Fibroblast of mammary gland (primary cell): ENCODE measurements around the gene MED10.

Experiments used
- DNase-seq: peaks from one replicate; pipeline ENCODE4 v3.0.0-alpha.2; 2010; ENCODE audit warnings: low read depth
- H3K4me3 ChIP-seq: 2 replicates; pipeline ENCODE4 v1.5.1; 2011; ENCODE audit warnings: low read depth, mild to moderate bottlenecking, low read length, moderate library complexity; ENCODE audit not compliant: control insufficient read depth
- TF ChIP-seq, protein P1 (sequence below): conservative IDR thresholded peaks from 2 replicates; pipeline ENCODE4 v1.5.1; 2011; ENCODE audit warnings: low read depth, low read length, inconsistent platforms; ENCODE audit not compliant: control insufficient read depth, insufficient read depth

The MED10 gene

DNA sequence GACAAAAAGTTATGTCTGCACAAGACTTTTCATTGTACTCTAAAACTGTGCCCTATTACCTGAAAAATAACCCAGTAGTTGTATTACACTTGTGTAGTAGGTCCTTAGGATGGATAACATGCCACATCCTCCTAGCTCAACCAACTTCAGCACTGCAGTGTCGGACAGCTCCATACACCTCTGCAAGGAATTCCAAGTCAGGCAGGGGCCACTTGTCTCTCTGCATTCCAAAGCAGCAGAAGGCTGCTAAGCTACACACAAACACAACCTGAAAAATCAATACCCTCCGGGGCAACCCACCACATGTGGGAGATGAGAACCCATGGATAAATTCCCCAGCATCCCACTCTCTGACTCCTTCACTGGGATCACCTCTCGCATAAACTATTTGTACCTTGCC, 50.2 kb downstream of the MED10 start:
- DNase-seq: peak; percentile 25
- no peak overlapping the region for H3K4me3 ChIP-seq
- TF ChIP-seq, protein P1, sequence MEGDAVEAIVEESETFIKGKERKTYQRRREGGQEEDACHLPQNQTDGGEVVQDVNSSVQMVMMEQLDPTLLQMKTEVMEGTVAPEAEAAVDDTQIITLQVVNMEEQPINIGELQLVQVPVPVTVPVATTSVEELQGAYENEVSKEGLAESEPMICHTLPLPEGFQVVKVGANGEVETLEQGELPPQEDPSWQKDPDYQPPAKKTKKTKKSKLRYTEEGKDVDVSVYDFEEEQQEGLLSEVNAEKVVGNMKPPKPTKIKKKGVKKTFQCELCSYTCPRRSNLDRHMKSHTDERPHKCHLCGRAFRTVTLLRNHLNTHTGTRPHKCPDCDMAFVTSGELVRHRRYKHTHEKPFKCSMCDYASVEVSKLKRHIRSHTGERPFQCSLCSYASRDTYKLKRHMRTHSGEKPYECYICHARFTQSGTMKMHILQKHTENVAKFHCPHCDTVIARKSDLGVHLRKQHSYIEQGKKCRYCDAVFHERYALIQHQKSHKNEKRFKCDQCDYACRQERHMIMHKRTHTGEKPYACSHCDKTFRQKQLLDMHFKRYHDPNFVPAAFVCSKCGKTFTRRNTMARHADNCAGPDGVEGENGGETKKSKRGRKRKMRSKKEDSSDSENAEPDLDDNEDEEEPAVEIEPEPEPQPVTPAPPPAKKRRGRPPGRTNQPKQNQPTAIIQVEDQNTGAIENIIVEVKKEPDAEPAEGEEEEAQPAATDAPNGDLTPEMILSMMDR: no peak

DNA sequence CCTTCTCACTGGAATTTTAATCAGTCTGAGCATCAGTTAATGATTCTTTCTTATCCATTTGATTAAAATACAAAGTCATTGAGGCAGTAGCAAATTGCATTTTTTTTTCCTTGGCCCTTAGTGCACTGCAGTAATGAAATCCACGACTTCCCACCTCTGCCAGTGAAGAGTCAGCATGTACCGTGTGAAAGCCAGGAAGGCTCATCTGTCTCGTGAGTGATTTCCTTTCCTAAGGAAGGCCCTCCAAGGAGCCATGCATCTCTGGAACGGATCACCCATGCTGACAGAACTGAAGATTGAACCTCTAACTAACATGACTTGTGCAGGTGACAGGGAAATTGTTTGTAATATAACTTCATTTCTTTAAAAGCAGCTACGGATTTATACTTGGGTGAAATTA, 51.6 kb downstream of the MED10 start:
- TF ChIP-seq, protein P1: no peak
- DNase-seq: no peak
- no peak overlapping the region for H3K4me3 ChIP-seq

DNA sequence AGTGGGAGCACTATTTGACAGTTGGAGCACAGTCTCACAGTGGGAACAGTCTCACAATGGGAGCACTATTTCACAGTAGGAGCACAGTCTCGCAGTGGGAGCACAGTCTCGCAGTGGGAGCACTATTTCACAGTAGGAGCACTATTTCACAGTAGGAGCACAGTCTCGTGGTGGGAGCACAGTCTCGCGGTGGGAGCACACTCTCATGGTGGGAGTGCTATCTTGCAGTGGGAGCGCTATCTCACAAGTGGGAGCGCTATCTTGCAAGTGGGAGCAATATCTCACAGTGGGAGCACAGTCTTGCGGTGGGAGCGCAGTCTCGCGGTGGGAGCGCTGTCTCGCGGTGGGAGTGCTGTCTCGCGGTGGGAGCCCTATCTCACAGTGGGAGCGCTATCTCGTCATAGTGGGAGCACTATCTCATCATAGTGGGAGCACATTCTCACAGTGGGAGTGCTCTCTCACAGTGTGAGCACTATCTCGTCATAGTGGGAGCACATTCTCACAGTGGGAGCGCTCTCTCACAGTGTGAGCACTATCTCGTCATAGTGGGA, 56.1 kb downstream of the MED10 start:
- TF ChIP-seq, protein P1: no peak
- DNase-seq: no peak
- no peak overlapping the region for H3K4me3 ChIP-seq
